Urinary bladder (tissue), 4 donors: ENCODE data around the gene CCL26. TPM values are rescaled to one million over a fixed set of nuclear protein-coding genes. Genes with fewer than 3 reads are reported as not detected.
"Not testable (repeated sequence)": the region's sequence is repeated elsewhere in the genome, so short reads cannot be mapped to it uniquely, and the experiment has no call there.

Experiments used
- DNase-seq: peaks from one replicate; pipeline ENCODE4 v3.0.0-alpha.2; 2015; ENCODE audit errors: extremely low spot score
- H3K27ac ChIP-seq: one replicate; pipeline ENCODE4 v1.5.1; 2013; ENCODE audit warnings: low read depth, mild to moderate bottlenecking, moderate library complexity
- H3K36me3 ChIP-seq: one replicate; pipeline ENCODE4 v1.6.1; 2013; ENCODE audit warnings: mild to moderate bottlenecking, moderate library complexity; ENCODE audit not compliant: insufficient read depth
- H3K4me1 ChIP-seq: one replicate; pipeline ENCODE4 v1.6.1; 2013; ENCODE audit warnings: mild to moderate bottlenecking, moderate library complexity; ENCODE audit not compliant: insufficient read depth
- H3K4me3 ChIP-seq: one replicate; pipeline ENCODE4 v1.5.1; 2013; ENCODE audit warnings: low read depth, low read length
- WGBS: extraction: QIAGEN DNeasy Blood & Tissue Kit; methylation state at CpG from one replicate; pipeline ENCODE4 v1.1.7; 2013; 5-methylcytosine and 5-hydroxymethylcytosine counted together
- polyA plus RNA-seq: library from polyadenylated mRNA; stranded (reverse); fragments of 200-250 nt; gene quantifications from one replicate; pipeline ENCODE4 v1.2.3, GENCODE V29; 2013
- total RNA-seq: library from RNA; depleted of rRNA; stranded (reverse); fragments of >200 nt; gene quantifications from one replicate; pipeline ENCODE4 v1.2.3, GENCODE V29; 2014
- donor health status: healthy with polysubstance abuse.
- donor health status: healthy.

The CCL26 gene
- total and polyA plus RNA-seq, 2 donors = 1.1 to 1.5 TPM

DNA sequence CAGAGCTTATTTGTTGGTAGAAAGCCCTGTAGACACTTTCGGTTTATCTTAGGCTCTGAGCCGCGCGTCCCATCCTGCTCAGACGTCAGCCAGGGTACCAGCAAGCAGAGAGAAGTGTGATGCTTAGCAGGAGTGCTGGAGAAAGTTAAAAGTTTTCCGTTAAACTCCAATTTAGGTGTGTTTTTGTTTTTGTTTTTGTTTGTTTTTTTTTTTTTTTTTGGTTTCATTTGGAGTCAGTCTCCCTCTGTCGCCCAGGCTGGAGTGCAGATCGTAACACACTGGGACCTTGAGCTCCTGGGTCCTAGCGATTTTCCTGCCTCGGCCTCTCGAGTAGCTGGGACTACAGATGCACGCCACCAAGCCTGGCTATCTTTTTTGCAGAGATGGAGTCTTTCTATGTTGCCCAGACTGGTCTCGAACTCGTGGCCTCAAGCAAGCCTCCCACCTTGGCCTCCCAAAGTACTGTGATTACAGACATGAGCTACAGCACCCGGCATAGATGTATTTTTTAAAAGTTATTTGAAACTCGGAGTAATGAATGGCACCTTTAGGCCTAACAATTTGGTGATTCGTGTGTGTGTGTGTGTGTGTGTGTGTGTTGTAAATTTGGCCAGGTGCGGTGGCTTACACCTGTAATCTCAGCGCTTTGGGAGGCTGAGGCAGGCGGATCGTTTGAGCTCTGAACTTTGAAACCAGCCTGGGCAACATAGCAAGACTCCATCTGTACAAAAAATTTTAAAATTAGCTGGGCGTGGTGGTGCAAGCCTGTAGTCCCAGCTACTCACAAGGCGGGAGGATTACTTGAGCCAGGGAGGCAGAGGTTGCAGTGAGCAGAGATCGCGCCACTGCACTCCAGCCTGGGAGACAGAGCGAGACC lies 32.0 kb downstream of the CCL26 start:
- H3K4me1 ChIP-seq = peaks cover 2% of the 10 kb centered on the region
- 62% methylated on average over 26 of the region's 26 CpGs for WGBS
- H3K36me3 ChIP-seq = no peaks in the 10 kb centered on the region
- H3K27ac ChIP-seq = peak overlapping the region; percentile 80
- H3K4me3 ChIP-seq = peak overlapping the region; percentile 73
- DNase-seq = no peak

DNA sequence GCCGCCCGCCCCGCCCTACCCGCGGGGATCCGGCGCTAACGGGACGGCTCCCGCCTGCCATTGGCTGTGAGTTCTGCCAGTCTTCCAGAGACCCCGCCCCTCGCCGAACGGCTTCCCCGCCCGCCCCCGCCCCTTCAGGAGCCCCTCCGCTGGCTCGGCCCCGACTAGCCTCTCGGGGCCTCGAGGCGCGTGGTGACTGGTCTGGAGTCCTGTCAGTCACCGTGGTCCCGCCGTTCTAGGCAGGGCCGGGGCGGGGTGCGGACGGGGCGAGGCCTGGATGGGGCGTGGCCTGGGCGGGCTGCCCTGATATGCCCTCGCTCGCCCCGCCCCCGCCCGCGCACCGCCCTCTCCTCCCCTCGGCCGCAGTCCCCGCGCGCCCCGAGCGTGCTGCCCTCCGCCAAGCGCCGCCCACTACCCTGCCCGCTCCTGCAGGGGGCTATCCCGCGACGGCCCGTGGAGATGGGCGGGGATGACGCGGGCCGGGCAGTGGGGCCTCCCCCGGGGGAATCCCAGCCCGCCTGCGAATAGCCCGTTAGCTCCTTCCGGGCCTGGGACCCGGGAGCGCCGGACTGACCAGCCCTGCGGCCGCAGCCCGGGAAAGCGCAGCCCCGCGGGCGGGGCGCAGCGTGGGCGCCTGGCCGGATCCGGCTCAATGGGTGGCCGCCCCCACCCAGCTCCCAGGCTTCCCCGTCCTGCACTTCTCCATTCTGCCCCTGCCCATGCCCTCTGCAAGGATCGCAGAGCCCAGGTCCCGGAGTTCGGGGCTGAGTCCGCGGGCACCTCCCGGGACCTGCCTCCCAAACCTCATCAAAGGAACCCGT lies 32.8 kb downstream of the CCL26 start:
- Histone ChIP-seq H3K4me3 (peak overlapping the region; percentile 82), H3K27ac (peak overlapping the region; percentile 80), H3K36me3 (no peaks in the 10 kb centered on the region), H3K4me1 (peaks cover 2% of the 10 kb centered on the region)
- WGBS = under 1% methylated on average over 87 of the region's 89 CpGs
- peak; percentile 91 for DNase-seq

DNA sequence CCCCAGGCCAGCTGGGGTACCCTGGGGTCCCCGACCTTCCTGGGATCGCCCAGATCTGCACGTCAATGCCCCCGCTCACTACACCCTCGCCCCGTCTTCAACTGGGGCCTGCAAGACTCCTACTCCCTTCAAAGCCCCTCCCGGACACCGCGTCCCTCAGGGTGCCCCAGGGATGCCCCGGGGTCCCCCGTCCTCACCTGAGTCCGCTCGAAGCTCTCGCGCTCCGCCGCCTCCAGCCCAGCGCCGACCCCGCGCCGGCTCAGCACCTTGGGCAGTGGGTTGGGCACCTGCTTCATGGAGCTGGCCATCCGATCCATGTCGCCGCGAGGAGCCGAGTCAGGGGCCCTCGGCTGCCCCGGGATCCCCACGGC lies 33.4 kb downstream of the CCL26 start, which contains the start of gene HIP1:
Gene HIP1 (minus strand): TSS at position 338 of the 371 bp plus-strand sequence. CDS start 21 bp downstream, at position 317.
- Histone ChIP-seq H3K27ac (peak within 1 kb of the TSS; percentile 80), H3K4me3 (peak within 1 kb of the TSS; percentile 82), H3K4me1 (peaks cover 2% of the 10 kb centered on the region), H3K36me3 (no peaks in the 10 kb centered on the region)
- no peak for DNase-seq
- WGBS = under 1% methylated on average over 30 of the region's 30 CpGs

DNA sequence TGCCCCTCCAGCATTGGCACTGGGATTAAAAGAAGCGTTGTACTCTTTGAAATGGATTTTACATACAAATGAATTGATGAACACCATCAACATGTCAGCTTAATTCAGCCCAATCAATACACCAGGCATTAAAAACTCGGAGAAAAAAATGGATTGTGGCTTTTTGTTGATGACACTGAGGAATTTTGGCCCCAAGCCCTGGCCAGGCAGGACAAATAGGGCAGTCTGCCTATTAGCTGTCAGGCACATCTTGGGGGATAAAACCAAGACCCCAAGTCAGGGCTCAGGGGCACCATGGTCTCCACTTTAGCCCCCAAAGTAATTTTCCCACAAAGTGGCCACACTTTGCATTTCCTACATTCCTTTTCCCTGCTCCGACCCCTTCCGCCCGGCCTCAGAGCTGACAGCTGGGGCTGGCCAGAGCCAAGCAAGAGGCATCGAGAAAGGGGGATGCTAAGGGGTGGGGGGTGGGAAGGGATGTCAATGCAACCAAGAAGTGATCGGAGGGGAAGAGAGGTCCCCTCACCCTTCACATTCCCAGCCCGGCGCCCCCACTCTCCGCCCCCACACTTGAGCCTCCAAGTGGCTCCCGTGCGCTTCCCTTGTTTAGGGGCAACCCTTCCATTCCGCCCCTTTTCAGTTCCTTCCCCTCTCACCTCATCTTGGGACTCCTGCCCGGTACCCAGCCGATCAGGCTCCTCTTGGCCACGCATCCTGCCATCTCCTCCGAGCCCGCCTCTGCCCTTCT lies 34.0 kb downstream of the CCL26 start:
- DNase-seq = no peak
- H3K4me3 ChIP-seq = peak overlapping the region; percentile 82
- H3K36me3 ChIP-seq = no peaks in the 10 kb centered on the region
- no peak overlapping the region for H3K27ac ChIP-seq
- H3K4me1 ChIP-seq = peaks cover 2% of the 10 kb centered on the region
- WGBS = 4% methylated on average over 18 of the region's 18 CpGs

DNA sequence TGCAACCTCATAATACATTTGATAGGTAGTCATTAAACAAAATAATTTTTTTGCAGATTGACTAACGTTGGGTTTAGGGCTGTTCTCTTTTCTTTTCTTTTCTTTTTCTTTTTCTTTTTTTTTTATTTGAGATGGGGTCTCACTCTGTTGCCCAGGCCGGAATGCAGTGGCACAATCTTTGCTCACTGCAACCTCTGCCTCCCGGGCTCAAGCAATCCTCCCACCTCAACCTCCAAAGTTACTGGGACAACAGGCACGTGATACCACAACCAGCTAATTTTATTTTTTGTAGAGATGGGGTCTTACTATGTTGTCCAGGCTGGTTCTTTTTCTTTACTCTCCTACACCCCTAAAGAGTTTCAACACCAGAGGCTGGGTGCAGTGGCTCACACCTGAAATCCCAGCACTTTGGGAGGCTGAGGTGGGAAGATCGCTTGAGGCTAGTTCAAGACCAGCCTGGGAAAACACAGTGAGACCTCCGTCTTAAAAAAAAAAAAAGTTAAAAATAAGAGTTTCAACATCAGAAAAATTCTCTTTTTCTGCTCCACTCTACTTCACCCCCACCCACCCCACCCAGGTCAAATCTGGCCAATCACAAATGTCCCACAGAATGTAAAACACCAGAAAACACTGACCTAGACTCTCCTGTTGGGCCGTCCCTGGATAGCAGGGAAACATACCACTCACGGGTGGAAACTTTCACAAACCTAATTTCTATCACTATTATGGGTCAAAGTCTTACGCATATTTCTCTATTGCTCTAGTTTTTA lies 36.2 kb downstream of the CCL26 start:
- Histone ChIP-seq H3K4me3 (no peak overlapping the region), H3K27ac (no peak overlapping the region), H3K4me1 (peaks cover 2% of the 10 kb centered on the region), H3K36me3 (no peaks in the 10 kb centered on the region)
- 95% methylated on average over 9 of the region's 9 CpGs for WGBS
- DNase-seq = no peak

DNA sequence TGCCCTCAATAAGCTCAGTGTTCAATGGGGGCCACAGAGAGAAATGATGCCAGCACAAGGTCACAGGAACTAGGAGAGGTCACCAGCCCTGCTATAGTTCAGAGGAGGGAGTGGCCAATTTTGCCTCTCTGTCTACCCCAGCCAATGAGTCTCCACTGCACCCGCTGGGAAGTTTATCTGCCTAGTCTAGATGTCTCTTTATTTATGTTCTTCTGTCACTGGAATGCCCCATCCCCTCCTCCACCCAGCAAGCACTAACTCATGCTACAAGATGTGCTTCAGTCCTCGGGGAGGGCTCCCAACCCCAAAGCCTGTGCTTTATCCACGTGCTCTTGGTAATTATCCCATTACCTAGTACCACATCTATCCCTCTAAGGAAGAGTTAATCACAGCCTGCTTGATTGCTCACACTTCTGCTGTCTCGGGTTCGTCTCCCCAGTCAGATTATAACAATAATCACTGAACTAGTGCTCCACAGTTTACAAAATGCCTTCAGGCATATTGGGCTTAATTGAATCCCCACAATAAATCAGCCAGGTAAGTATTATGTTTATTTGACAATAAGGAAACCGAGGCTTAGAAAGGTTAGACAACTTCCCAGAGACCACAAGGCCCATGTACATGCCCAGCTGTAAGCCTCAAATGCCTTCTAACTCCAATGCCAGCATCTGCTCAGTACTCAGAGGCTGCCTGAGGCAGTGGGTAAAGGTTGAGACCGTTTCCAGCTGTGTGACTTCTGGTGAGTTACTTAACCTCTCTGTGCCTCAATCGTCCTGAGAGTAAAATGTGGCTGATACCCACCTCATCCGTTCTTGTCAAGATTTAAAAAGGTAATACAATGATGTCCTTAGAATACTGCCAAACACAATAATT lies 37.2 kb downstream of the CCL26 start:
- 70% methylated on average over 9 of the region's 9 CpGs for WGBS
- no peak for DNase-seq
- Histone ChIP-seq H3K4me3 (no peak overlapping the region), H3K36me3 (no peaks in the 10 kb centered on the region), H3K27ac (no peak overlapping the region), H3K4me1 (peaks cover 2% of the 10 kb centered on the region)

DNA sequence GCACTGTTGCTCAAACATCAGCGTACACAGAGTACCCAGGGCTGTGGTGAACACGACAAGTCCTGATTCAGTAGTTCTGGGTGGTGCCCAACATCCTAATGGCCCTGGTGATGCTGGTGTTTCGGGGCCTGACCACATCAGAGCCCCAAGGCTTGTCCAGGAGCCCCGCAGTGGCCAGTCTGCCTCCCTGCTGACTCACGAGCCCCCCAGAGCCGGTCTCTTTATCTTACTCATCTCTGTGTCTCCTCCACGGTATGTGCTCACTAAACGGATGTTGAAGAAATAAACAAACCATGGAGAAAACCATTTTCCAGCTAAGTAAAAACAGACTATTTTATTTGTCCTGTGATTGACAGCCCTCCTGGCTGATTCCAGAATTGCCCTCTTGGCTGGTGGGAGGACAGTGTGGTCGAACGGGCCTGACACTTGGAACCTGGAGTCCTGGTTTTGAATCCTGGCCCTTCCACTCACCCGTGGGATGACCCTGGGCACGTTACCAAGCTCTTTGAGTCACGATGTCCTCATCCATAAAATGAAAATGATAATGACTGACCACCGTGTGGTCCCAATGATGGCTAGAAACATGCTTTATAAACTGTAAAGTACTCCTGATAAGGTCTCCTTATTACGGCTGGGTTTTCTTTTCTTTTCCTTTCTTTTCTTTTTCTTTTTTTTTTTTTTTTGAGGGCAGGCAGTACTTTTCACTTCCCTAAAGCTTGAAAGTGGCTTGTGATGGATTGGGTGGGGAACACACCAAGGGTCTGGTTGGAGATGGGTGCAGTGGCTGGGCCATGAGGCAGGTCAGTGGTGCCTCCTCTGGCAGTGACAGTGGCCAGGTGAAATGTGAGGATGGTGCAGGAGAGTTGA lies 39.0 kb downstream of the CCL26 start:
- DNase-seq = no peak
- peak overlapping the region; percentile 73 for H3K27ac ChIP-seq
- H3K4me3 ChIP-seq = no peak overlapping the region
- WGBS = 50% methylated on average over 15 of the region's 15 CpGs
- no peaks in the 10 kb centered on the region for H3K36me3 ChIP-seq
- peaks cover 2% of the 10 kb centered on the region for H3K4me1 ChIP-seq

DNA sequence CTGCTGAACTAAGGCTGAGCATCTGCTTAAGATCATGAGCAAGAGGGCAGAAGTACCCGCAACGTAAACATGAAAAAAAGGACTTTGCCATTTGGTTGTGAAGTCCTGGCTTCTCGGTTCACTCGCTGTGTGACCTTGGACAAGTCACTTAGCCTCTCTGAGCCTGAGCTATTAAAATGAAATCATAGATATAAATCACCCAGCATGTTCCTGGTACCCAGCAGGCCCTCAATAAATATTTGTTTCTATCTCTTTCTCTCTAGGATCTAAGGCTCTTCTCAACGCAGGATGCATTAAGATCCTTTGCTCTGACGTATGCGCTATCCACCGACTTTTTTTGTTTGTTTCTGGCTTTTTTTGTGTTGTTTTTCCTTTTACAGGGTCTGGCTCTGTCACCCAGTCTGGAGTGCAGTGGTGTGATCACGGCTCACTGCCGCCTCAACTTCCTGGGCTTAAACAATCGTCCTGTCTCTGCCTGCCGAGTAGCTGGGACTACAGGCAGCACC lies 39.9 kb downstream of the CCL26 start:
- H3K36me3 ChIP-seq = no peaks in the 10 kb centered on the region
- no peaks in the 10 kb centered on the region for H3K4me1 ChIP-seq
- WGBS = 81% methylated on average over 12 of the region's 12 CpGs
- no peak overlapping the region for H3K27ac ChIP-seq
- no peak for DNase-seq
- no peak overlapping the region for H3K4me3 ChIP-seq

DNA sequence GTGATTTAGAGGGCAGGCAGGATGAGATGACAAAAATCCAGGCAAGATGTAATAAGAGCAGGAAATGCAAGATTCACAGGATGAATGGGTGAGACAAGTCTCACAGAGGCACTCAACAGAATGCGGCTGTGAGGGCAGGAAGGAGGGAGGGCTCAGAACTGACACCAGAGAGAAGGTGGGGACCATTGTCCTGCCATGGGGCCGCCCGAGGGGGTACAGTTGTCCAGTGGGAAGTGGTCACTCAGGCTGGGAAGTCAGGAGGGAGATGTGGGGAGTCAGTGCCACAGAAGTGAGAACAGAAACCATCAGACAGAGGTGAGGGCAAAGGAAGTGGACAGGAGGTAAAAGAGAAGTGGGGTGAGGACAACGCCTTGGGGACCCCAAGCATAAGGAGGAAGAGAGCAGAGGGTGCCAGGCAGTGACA lies 42.1 kb downstream of the CCL26 start:
- WGBS = 74% methylated on average over 4 of the region's 4 CpGs
- no peak overlapping the region for H3K27ac ChIP-seq
- DNase-seq = no peak
- H3K4me1 ChIP-seq = no peaks in the 10 kb centered on the region
- H3K36me3 ChIP-seq = peaks cover 1% of the 10 kb centered on the region
- no peak overlapping the region for H3K4me3 ChIP-seq

DNA sequence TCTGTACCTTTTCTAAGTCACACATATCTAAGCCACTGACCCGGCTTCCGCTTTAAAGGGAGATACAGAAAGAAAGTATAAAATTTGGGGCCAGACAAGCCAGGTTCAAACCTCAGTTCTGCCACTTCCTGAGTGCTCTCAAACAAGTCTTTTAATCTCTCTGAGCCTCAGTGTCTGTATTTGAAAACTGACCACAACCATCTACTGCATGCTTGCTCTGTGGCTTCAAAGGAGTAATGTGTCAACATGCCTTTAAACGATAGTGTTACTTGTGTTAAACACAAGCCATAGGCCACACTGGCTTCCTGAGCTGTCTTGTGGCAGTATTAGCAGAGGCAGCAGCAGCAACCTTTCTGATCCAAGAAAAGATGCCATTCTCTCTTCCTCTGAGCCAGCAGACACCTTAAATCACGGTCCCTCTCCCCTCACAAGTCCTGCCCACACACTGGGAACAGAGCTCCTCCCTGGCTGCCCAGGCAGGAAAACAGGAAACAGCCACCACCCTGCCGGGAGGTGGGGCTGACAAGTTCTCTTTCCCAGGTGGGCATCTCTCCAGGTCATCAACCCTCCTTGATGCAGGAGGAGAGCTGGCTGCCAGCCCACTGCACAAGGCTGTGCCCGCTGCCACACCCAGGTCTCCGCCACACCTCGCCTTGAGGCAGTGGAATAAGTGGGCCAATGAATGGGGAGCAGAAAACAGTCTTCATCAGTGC lies 44.0 kb downstream of the CCL26 start:
- 62% methylated on average over 8 of the region's 8 CpGs for WGBS
- no peak overlapping the region for H3K4me3 ChIP-seq
- peaks cover 1% of the 10 kb centered on the region for H3K36me3 ChIP-seq
- H3K4me1 ChIP-seq = no peaks in the 10 kb centered on the region
- no peak for DNase-seq
- no peak overlapping the region for H3K27ac ChIP-seq

DNA sequence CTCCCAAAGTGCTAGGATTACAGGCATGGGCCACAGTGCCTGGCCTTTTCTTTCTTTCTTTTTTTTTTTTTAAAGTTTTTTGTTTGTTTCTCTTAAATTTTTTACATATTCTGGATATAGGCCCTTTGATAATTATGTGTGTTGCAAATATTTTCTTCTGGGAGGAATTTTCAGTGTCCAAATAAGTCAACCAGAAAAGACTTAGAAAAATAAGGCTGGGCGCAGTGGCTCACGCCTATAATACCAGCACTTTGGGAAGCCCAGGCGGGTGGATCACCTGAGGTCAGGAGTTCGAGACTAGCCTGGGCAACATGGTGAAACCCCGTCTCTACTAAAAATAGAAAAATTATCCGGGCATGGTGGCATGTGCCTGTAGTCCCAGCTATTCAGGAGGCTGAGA lies 44.7 kb downstream of the CCL26 start:
- not testable (repeated sequence) for H3K36me3 ChIP-seq, H3K4me1 ChIP-seq, DNase-seq, H3K27ac ChIP-seq, H3K4me3 ChIP-seq
- WGBS = 84% methylated on average over 6 of the region's 6 CpGs
